Measurements from ENCODE around the gene TRAK1. TPM values are rescaled to one million over a fixed set of nuclear protein-coding genes. Genes with fewer than 3 reads are reported as not detected.

Gene TRAK1
- total RNA-seq, 4 donors from 2014 or later: 37.4 to 89.5 (median 53.0) TPM

DNA sequence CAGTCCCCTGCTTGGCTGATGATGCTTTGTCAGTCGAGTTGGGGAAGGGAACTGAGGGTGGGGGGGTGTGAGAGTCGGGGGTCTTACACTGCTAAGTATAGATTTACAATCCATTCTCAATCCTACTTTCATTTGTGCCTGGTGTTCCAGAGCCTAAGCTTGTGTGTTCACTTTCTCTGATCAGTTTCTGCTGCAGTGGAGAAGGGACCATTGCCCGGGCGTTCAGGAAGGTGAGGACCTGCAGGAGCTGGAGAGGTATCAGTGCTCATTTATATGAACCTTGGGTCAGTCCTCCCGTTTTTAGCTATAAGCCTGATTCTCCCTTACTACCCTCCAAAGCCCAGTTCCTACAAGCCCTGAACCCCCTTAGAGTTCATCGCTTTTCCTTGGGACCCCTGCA is 41.0 kb upstream of the TRAK1 start:
- WGBS, 2 donors (ENCODE audit: low coverage in 1 of 2): 90 to 98% methylated on average over 2 to 4 of the region's 6 CpGs
- ATAC-seq: no peak
- Histone ChIP-seq H3K36me3 (no peaks in the 10 kb centered on the region), H3K4me3 (no peak overlapping the region), H3K9me3 (no peaks in the 10 kb centered on the region), H3K27ac (peak overlapping the region in 2 of 4 donors; percentile 27 to 44), H3K4me1 (peaks cover 15 to 90% (median 33%) of the 10 kb centered on the region in 3 donors), H3K27me3 (no peaks in the 10 kb centered on the region)
- TF ChIP-seq, protein P1, sequence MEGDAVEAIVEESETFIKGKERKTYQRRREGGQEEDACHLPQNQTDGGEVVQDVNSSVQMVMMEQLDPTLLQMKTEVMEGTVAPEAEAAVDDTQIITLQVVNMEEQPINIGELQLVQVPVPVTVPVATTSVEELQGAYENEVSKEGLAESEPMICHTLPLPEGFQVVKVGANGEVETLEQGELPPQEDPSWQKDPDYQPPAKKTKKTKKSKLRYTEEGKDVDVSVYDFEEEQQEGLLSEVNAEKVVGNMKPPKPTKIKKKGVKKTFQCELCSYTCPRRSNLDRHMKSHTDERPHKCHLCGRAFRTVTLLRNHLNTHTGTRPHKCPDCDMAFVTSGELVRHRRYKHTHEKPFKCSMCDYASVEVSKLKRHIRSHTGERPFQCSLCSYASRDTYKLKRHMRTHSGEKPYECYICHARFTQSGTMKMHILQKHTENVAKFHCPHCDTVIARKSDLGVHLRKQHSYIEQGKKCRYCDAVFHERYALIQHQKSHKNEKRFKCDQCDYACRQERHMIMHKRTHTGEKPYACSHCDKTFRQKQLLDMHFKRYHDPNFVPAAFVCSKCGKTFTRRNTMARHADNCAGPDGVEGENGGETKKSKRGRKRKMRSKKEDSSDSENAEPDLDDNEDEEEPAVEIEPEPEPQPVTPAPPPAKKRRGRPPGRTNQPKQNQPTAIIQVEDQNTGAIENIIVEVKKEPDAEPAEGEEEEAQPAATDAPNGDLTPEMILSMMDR (IDR thresholded peaks at IDR 0.05): no peak
- TF ChIP-seq POLR2AphosphoS5 (IDR thresholded peaks at IDR 0.05) (no peak), POLR2A (IDR thresholded peaks at IDR 0.05) (no peak), EP300 (IDR thresholded peaks at IDR 0.05) (no peak)

DNA sequence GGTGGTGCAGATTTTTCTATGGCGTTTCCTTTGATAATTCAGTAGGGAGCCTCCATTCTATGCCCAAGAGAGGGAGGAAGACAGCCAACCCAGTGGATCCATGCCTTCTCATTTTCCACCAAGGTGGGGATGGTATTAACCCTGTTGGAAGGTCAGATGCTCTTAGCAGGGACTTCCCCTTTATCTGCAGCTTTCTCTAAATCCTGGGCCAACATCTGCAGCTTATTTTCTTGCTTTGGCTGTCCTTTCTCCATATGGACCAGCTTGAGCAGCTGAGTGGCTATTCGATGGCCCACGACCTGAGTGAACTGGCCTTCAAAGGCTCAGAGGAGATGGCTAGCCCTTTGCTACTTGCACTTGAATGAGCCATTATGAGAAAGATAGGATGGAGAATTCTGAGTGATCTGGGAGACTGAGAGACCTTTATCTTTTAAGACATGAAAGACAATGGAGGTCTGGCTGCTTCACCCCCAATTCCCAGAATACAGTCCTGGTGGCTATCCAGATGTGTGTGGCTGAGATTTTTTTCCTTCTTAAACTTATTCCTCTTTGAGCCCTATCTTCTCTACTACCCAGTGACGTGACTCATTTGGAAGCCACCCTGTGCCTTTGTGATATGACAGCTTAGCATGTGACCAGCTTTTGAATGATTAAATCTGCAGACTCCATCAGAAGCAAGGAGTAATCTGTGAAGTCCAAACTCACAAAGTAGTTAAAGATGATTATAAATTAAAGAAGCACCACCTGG is 39.6 kb upstream of the TRAK1 start:
- Histone ChIP-seq H3K27ac (peak overlapping the region; percentile 62 to 94 (median 86)), H3K4me3 (no peak overlapping the region), H3K9me3 (no peaks in the 10 kb centered on the region), H3K27me3 (no peaks in the 10 kb centered on the region), H3K4me1 (peaks cover 15 to 80% (median 31%) of the 10 kb centered on the region in 3 donors), H3K36me3 (no peaks in the 10 kb centered on the region)
- ATAC-seq: no peak
- TF ChIP-seq, protein P1 (IDR thresholded peaks at IDR 0.05): no peak
- TF ChIP-seq EP300 (IDR thresholded peaks at IDR 0.05): no peak
- TF ChIP-seq POLR2AphosphoS5 (IDR thresholded peaks at IDR 0.05): no peak
- no peak for TF ChIP-seq POLR2A (IDR thresholded peaks at IDR 0.05)
- 30 to 67% methylated on average over 1 to 4 of the region's 4 CpGs for WGBS, 2 donors (ENCODE audit: low coverage in 1 of 2)

DNA sequence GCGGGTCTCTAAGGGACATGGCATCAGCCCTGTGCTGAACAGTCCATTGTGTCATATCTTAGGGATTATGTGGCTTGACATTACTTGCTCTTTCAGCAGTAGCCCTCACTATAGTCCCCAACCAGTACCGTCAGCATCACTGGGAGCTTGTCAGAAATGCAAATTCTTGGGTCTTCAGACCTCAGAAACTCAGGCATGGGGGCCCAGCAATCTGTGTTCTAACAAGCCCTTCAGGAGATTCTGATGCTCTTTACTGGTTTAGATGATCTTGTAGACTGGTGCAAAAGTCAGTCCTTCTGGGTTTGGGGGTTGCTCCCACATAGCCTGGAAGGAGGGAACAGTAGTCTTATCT is 39.0 kb upstream of the TRAK1 start:
- ATAC-seq: no peak
- 43 to 70% methylated on average over 1 to 2 of the region's 2 CpGs for WGBS, 2 donors (ENCODE audit: low coverage in 1 of 2)
- Histone ChIP-seq H3K4me1 (peaks cover 15 to 80% (median 31%) of the 10 kb centered on the region in 3 donors), H3K27ac (peak overlapping the region; percentile 62 to 94 (median 86)), H3K9me3 (no peaks in the 10 kb centered on the region), H3K27me3 (no peaks in the 10 kb centered on the region), H3K4me3 (no peak overlapping the region), H3K36me3 (no peaks in the 10 kb centered on the region)
- TF ChIP-seq EP300 (IDR thresholded peaks at IDR 0.05): no peak
- no peak for TF ChIP-seq POLR2A (IDR thresholded peaks at IDR 0.05)
- TF ChIP-seq POLR2AphosphoS5 (IDR thresholded peaks at IDR 0.05): no peak
- TF ChIP-seq, protein P1 (IDR thresholded peaks at IDR 0.05): no peak

DNA sequence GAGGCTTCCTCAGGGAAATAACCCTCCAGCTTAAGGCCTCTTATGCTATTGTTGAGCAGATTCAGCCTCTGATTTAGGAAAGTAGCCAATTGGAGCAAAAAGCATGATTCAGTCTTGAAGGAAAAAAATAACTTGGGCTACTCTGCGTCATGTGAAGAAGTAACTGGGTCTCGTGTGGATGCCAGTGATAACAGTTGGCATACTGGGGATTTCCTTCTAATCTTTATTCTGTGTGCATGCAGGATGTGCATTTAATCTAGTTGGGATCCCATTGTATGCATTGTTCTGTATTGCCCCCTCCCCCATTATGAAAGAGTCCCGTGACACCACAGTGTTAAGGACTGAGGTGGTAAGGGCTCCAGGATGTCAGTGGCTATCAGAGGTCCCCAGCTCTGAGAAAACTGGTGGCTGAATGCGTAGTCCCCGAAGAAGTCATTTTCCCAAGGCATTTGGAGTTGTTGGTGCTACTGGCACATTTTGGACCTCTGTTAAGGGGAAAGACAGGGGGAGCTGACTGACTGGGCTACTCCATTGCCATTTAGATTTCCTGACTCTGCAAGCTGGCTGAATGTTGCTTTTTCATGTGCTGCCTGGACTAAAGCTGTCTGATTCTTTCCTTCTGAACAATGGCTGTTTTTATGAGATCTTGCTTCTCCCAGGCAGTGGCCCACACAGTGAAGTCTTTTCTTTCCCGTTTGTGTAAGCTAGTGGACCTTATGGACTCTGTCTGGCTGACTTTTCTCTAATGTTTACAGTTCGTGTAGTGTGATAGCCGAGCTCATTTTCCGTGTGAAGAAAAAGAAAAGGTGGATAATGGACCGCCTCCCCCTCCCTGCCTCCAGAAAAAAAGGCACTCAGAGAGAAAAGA is 38.4 kb upstream of the TRAK1 start:
- 5 to 11% methylated on average over 3 to 5 of the region's 10 CpGs for WGBS, 2 donors (ENCODE audit: low coverage in 1 of 2)

More for the DNA sequence above, 38.4 kb upstream of the TRAK1 start:
- peak; percentile 66 for ATAC-seq
- TF ChIP-seq POLR2A (IDR thresholded peaks at IDR 0.05) (no peak), EP300 (IDR thresholded peaks at IDR 0.05) (no peak), POLR2AphosphoS5 (IDR thresholded peaks at IDR 0.05) (peak; percentile 52)
- TF ChIP-seq, protein P1 (IDR thresholded peaks at IDR 0.05): peak in 1 of 4 experiments; percentile 52
- H3K36me3 ChIP-seq: no peaks in the 10 kb centered on the region
- peak overlapping the region; percentile 62 to 94 (median 86) for H3K27ac ChIP-seq
- H3K9me3 ChIP-seq: no peaks in the 10 kb centered on the region
- peak overlapping the region in 1 of 2 donors; percentile 5 for H3K4me3 ChIP-seq
- no peaks in the 10 kb centered on the region for H3K27me3 ChIP-seq
- H3K4me1 ChIP-seq: peaks cover 15 to 80% (median 31%) of the 10 kb centered on the region in 3 donors
